Left renal pelvis (tissue), 4 donors: ENCODE data around the gene IFT52. TPM values are rescaled to one million over a fixed set of nuclear protein-coding genes. Genes with fewer than 3 reads are reported as not detected.
"Not testable (repeated sequence)": the region's sequence is repeated elsewhere in the genome, so short reads cannot be mapped to it uniquely, and the experiment has no call there.

Source experiments
- DNase-seq, 4 donors: peaks; one replicate each; pipeline ENCODE4 v3.0.0-alpha.2; 2013; ENCODE audit warnings: low read depth in 4 of 4, low spot score in 3 of 4
- polyA plus RNA-seq, 4 donors: library from polyadenylated mRNA; unstranded; fragments of 120-200 nt; gene quantifications; one replicate each; pipeline ENCODE4 v1.2.1, GENCODE V29; 2013; ENCODE audit not compliant: insufficient read length in 4 of 4

Gene IFT52
- polyA plus RNA-seq, 4 donors: 70.4 to 86.1 (median 73.5) TPM

- no peak for DNase-seq
Measured at GRCh38 chr20:43564993-43565757, 25.6 kb upstream of the IFT52 start.

- no peak for DNase-seq
Measured at GRCh38 chr20:43565758-43566104, 25.0 kb upstream of the IFT52 start.

- DNase-seq: no peak
Measured at GRCh38 chr20:43567477-43567876, 23.3 kb upstream of the IFT52 start.

GRCh38 chr20:43568706-43569105 is 22.0 kb upstream of the IFT52 start:
- DNase-seq: no peak

GRCh38 chr20:43569282-43569681 is 21.5 kb upstream of the IFT52 start:
- DNase-seq: no peak

GRCh38 chr20:43570496-43570895 is 20.2 kb upstream of the IFT52 start:
- no peak for DNase-seq

- no peak for DNase-seq
Measured at GRCh38 chr20:43571310-43571709, 19.4 kb upstream of the IFT52 start.

- no peak for DNase-seq
Measured at GRCh38 chr20:43571771-43572170, 19.0 kb upstream of the IFT52 start.

GRCh38 chr20:43572891-43573290 is 17.8 kb upstream of the IFT52 start:
- no peak for DNase-seq

- no peak for DNase-seq
Measured at GRCh38 chr20:43576108-43576507, 14.6 kb upstream of the IFT52 start.

GRCh38 chr20:43579861-43580793 is 10.6 kb upstream of the IFT52 start:
- no peak for DNase-seq

GRCh38 chr20:43583133-43583864 is 7.4 kb upstream of the IFT52 start:
- no peak for DNase-seq

- no peak for DNase-seq
Measured at GRCh38 chr20:43583982-43584432, 6.7 kb upstream of the IFT52 start.

- no peak for DNase-seq
Measured at GRCh38 chr20:43584448-43585136, 6.1 kb upstream of the IFT52 start.

GRCh38 chr20:43586641-43587040 is 4.1 kb upstream of the IFT52 start:
- DNase-seq: no peak

- DNase-seq: not testable (repeated sequence)
Measured at GRCh38 chr20:43588526-43588925, 2.2 kb upstream of the IFT52 start.

GRCh38 chr20:43590036-43590391 is 723 bp upstream of the IFT52 start:
- DNase-seq: peak in 1 of 4 donors; percentile 14

GRCh38 chr20:43601960-43602359 is 11.2 kb downstream of the IFT52 start:
- not testable (repeated sequence) for DNase-seq

GRCh38 chr20:43603124-43603523 is 12.4 kb downstream of the IFT52 start:
- DNase-seq: no peak

- DNase-seq: no peak
Measured at GRCh38 chr20:43605715-43606114, 15.0 kb downstream of the IFT52 start.
